HepG2 (cell line): ENCODE results near the gene TMX2. TPM values are rescaled to one million over a fixed set of nuclear protein-coding genes. Genes with fewer than 3 reads are reported as not detected.

Experiments
- ATAC-seq: fragments of 200-7000 bp; cut with Tn5 transposase; 3 replicates; pipeline ENCODE4 v1.9.1; 2020; ENCODE audit warnings: mild to moderate bottlenecking, moderate library complexity
- BruUV-seq: library from RNA; stranded (reverse); fragments of 400-500 nt; replicated peaks from 2 replicates; lab custom pipeline; 2021; lab: Mats Ljungman, UMichigan
- CTCF ChIA-PET: fragments of 300-600 bp; formaldehyde crosslinking; extraction: SDS; loops from one replicate; lab custom pipeline; 2021; ENCODE audit warnings: low total read pairs, inconsistent platforms, low intra/inter-chr PET ratio; lab: Yijun Ruan, JAX
- POLR2A ChIA-PET: fragments of 350-600 bp; sonication (Branson Sonifier 250); formaldehyde crosslinking; loops from one replicate; lab custom pipeline; 2020; ENCODE audit warnings: antibody characterized with exemption, inconsistent platforms; lab: Yijun Ruan, JAX
- DNase-seq: peaks from one replicate; pipeline ENCODE4 v3.0.0-alpha.2; 2015; ENCODE audit warnings: low spot score
- FAIRE-seq: peaks from 3 replicates; lab custom pipeline; 2011; peaks lifted over from hg19 to GRCh38; lab: Jason Lieb, UNC
- H2AFZ ChIP-seq: one replicate; pipeline ENCODE4 v1.6.1; 2011; ENCODE audit warnings: low read length, inconsistent platforms
- H3K27ac ChIP-seq: fragments of 300-600 bp; 3 replicates; pipeline ENCODE4 v1.8.0; 2011; ENCODE audit warnings: mixed run types, mild to moderate bottlenecking, mixed read lengths, low read length, inconsistent platforms; ENCODE audit not compliant: insufficient read depth; ENCODE audit errors: extremely low read length
- H3K27me3 ChIP-seq, 2 experiments: fragments of 200-600 bp in 1 of 2; 2 replicates in 1 of 2; 3 replicates in 1 of 2; pipeline versions ENCODE4 v1.6.0 to v1.8.0; 2011; ENCODE audit warnings: low read length in 2 of 2, mild to moderate bottlenecking in 2 of 2, moderate library complexity in 2 of 2, inconsistent platforms in 1 of 2; ENCODE audit not compliant: insufficient read depth in 2 of 2, control insufficient read depth in 1 of 2
- H3K36me3 ChIP-seq, 2 experiments: fragments of 200-600 bp in 1 of 2; replicated peaks in 1 of 2; 2 replicates in 1 of 2; 3 replicates in 1 of 2; pipeline versions ENCODE4 v1.5.1 to v1.8.0; 2011; ENCODE audit warnings: low read length in 2 of 2, inconsistent platforms in 1 of 2; ENCODE audit not compliant: insufficient read depth in 2 of 2, control insufficient read depth in 1 of 2
- H3K4me1 ChIP-seq: 2 replicates; pipeline ENCODE4 v1.5.1; 2012; ENCODE audit warnings: low read length, inconsistent platforms; ENCODE audit not compliant: insufficient read depth
- H3K4me2 ChIP-seq: 2 replicates; pipeline ENCODE4 v1.6.0; 2011; ENCODE audit warnings: low read depth, low read length, inconsistent platforms
- H3K4me3 ChIP-seq, 3 experiments: fragments of 200-600 bp in 1 of 3; sonication (generic), shearing (Covaris generic) in 1 of 3; replicated peaks in 1 of 3; 2 replicates each; pipeline ENCODE4 v1.5.1; 2011 to 2016; ENCODE audit warnings: low read length in 3 of 3, inconsistent platforms in 2 of 3, low read depth in 2 of 3, mild to moderate bottlenecking in 2 of 3, control low read depth in 1 of 3, mixed read lengths in 1 of 3; ENCODE audit not compliant: insufficient read depth in 1 of 3
- H3K79me2 ChIP-seq: one replicate; pipeline ENCODE4 v1.6.1; 2011; ENCODE audit warnings: low read length, inconsistent platforms; ENCODE audit not compliant: insufficient read depth
- H3K9ac ChIP-seq: 2 replicates; pipeline ENCODE4 v1.6.0; 2011; ENCODE audit warnings: mild to moderate bottlenecking, low read depth, low read length, inconsistent platforms; ENCODE audit not compliant: insufficient read depth
- H3K9me3 ChIP-seq: 2 replicates; pipeline ENCODE4 v1.5.1; 2012; ENCODE audit warnings: mild to moderate bottlenecking, low read length
- H4K20me1 ChIP-seq: 2 replicates; pipeline ENCODE4 v1.6.0; 2011; ENCODE audit warnings: inconsistent platforms, mild to moderate bottlenecking, low read length, moderate library complexity; ENCODE audit not compliant: insufficient read depth
- CBFB ChIP-seq: sonication (generic); formaldehyde crosslinking; IDR thresholded peaks from 2 replicates; pipeline ENCODE4 v1.4.0; 2020; ENCODE audit warnings: missing genetic modification reagents
- DPF2 ChIP-seq: sonication (generic); formaldehyde crosslinking; IDR thresholded peaks from 2 replicates; pipeline ENCODE4 v1.4.0; 2020; ENCODE audit warnings: mild to moderate bottlenecking, low read depth, missing genetic modification reagents, borderline replicate concordance
- GMEB2 ChIP-seq: IDR thresholded peaks from 2 replicates; pipeline ENCODE4 v1.6.1; 2016; ENCODE audit warnings: missing biosample characterization, missing genetic modification reagents, low read depth
- IRX3 ChIP-seq: sonication (generic); formaldehyde crosslinking; IDR thresholded peaks from 2 replicates; pipeline ENCODE4 v1.8.1; 2023; ENCODE audit warnings: mild to moderate bottlenecking, low read depth, missing genetic modification reagents, borderline replicate concordance
- MAFF ChIP-seq: IDR thresholded peaks from 2 replicates; pipeline ENCODE4 v1.6.1; 2011; ENCODE audit warnings: low read depth, low read length, improper control_type of control experiment
- MEIS1 ChIP-seq: sonication (generic); formaldehyde crosslinking; IDR thresholded peaks from 2 replicates; pipeline ENCODE4 v1.9.0; 2021; ENCODE audit warnings: mild to moderate bottlenecking, missing genetic modification reagents, moderate library complexity, borderline replicate concordance
- NPAS2 ChIP-seq: sonication (generic); formaldehyde crosslinking; IDR thresholded peaks from 2 replicates; pipeline ENCODE4 v1.8.0; 2022; ENCODE audit warnings: mild to moderate bottlenecking, missing genetic modification reagents, borderline replicate concordance
- PCBP2 ChIP-seq: fragments of 200-400 bp; formaldehyde crosslinking; optimal IDR thresholded peaks from 2 replicates; pipeline ENCODE3; 2018; ENCODE audit warnings: low read length, low read depth; ENCODE audit not compliant: poor library complexity, severe bottlenecking
- RBFOX2 ChIP-seq: fragments of 200-400 bp; formaldehyde crosslinking; IDR thresholded peaks from 2 replicates; pipeline ENCODE4 v1.6.1; 2017; ENCODE audit warnings: low read depth, mild to moderate bottlenecking, low read length
- SAP130 ChIP-seq: IDR thresholded peaks from 2 replicates; pipeline ENCODE4 v1.6.1; 2016; ENCODE audit warnings: low read depth
- YEATS4 ChIP-seq: sonication (generic); formaldehyde crosslinking; IDR thresholded peaks from 2 replicates; pipeline ENCODE4 v1.4.0; 2020; ENCODE audit warnings: missing genetic modification reagents, borderline replicate concordance
- ZIK1 ChIP-seq: sonication (generic); formaldehyde crosslinking; IDR thresholded peaks from 2 replicates; pipeline ENCODE4 v1.5.0; 2020; ENCODE audit warnings: mild to moderate bottlenecking, low read depth, missing genetic modification reagents, borderline replicate concordance
- ZNF124 ChIP-seq: sonication (generic); formaldehyde crosslinking; IDR thresholded peaks from 2 replicates; pipeline ENCODE4 v1.4.0; 2020; ENCODE audit warnings: missing genetic modification reagents
- ZNF143 ChIP-seq: sonication (generic); formaldehyde crosslinking; IDR thresholded peaks from 2 replicates; pipeline ENCODE4 v1.4.0; 2020; ENCODE audit warnings: missing genetic modification reagents
- ZNF329 ChIP-seq: sonication (generic); formaldehyde crosslinking; IDR thresholded peaks from 2 replicates; pipeline ENCODE4 v1.9.0; 2021; ENCODE audit warnings: low read depth, mild to moderate bottlenecking, missing genetic modification reagents
- ZNF740 ChIP-seq: sonication (generic); formaldehyde crosslinking; IDR thresholded peaks from 2 replicates; pipeline ENCODE4 v1.4.0; 2020; ENCODE audit warnings: missing genetic modification reagents
- WGBS: methylation state at CpG from one replicate; pipeline ENCODE4 v1.1.6; 2017; ENCODE audit warnings: low lambda C conversion rate; 5-methylcytosine and 5-hydroxymethylcytosine counted together
- in situ Hi-C: cut with HindIII; loops from 2 replicates; pipeline ENCODE4 v1.10.0; 2017; ENCODE audit warnings: low pct_unique_long_range_greater_than_20kb; ENCODE audit not compliant: extremely low pct_ligation_motif_present
- intact Hi-C: fragments of 100-400 bp; cut with micrococcal nuclease; formaldehyde crosslinking; loops from one replicate; pipeline ENCODE4 v1.10.0; 2022; ENCODE audit not compliant: unreplicated experiment
- polyA plus RNA-seq, 8 experiments: library from polyadenylated mRNA; depleted of rRNA in 3 of 8; stranded (reverse) in 7 of 8; unstranded in 1 of 8; fragments of >200 nt; fragmentation: Illumina TruSeq in 4 of 8; extraction: Trizol in 4 of 8; gene quantifications; 2 replicates each; pipeline versions ENCODE4 v1.2.1 to v1.2.3, GENCODE V29; 2011 to 2016; ENCODE audit warnings: low read depth in 4 of 8, missing spikeins in 1 of 8, mixed read lengths in 1 of 8; ENCODE audit not compliant: insufficient read depth in 1 of 8
- total RNA-seq, 5 experiments: library from RNA; depleted of rRNA; stranded (reverse); fragments of >200 nt; fragmentation: Illumina TruSeq; extraction: Trizol; gene quantifications; 2 replicates each; pipeline ENCODE4 v1.2.3, GENCODE V29; 2016; ENCODE audit warnings: low read depth in 1 of 5
- TF ChIP-seq, protein P1 (sequence below): IDR thresholded peaks from 2 replicates; pipeline ENCODE4 v1.6.1; 2016; ENCODE audit warnings: mild to moderate bottlenecking
- TF ChIP-seq, protein P2 (sequence below): IDR thresholded peaks from 2 replicates; pipeline ENCODE4 v1.6.1; 2016; ENCODE audit warnings: missing genetic modification reagents, missing compliant biosample characterization
- TF ChIP-seq, protein P3 (sequence below): sonication (generic); formaldehyde crosslinking; IDR thresholded peaks from 2 replicates; pipeline ENCODE4 v1.5.0; 2020; ENCODE audit warnings: missing genetic modification reagents

TMX2 gene
- total and polyA plus RNA-seq, 2 of the 13 experiments (the other 11 are each of a cell fraction or from before 2014, with no cell fraction given), result 84.5 to 129 TPM

DNA sequence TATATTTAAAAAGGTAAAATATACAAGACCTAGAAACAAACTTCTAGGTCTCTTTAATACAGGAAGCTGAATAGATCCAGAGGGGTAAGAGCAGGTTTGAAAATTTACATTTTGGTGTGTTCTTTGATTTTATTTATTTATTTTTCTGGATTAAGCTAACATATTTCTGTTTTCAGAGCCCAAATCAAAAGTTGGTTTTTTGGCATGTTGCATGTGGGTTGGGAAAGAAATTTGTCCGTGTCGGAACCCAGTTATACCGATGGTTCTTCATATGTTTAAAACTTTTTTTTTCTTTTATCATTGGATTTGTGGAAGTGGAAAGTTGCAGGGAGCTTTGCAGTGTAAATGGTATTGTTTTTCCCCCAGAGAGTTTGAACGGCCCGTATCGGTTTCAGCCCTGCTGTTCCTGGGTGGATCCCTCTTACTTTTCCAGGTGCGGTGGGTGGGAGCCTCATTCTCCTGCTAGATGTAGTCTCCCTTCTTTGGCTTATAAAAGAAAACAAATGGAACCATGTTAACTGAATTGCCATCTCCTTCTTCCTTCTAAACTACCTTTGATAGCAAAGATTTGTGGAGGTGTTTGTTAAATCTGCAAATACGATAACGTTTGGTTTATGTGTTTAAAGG is 50.0 kb downstream of the TMX2 start:
- peaks cover 0 to 4% of the 10 kb centered on the region in 2 experiments; a peak in 1 of 5 replicates for H3K36me3 ChIP-seq
- H4K20me1 ChIP-seq, result peaks cover 35% of the 10 kb centered on the region
- peaks cover 60% of the 10 kb centered on the region for H3K79me2 ChIP-seq
- H3K4me3 ChIP-seq, result peak overlapping the region; percentile 80 to 97 (median 88)
- TF ChIP-seq SAP130 (CRISPR knock-in tag) (peak; percentile 45), RBFOX2 (peak; percentile 61), MAFF (no peak), NPAS2 (CRISPR knock-in tag) (no peak), PCBP2 (no peak), ZNF740 (CRISPR knock-in tag) (no peak), ZNF143 (no peak), YEATS4 (CRISPR knock-in tag) (0 out of 2 replicates have a peak, but pooled peaks have one; percentile 3), MEIS1 (CRISPR knock-in tag) (no peak), ZIK1 (CRISPR knock-in tag) (no peak), ZNF329 (CRISPR knock-in tag) (no peak), GMEB2 (CRISPR knock-in tag) (no peak), ZNF124 (no peak), IRX3 (CRISPR knock-in tag) (no peak), DPF2 (CRISPR knock-in tag) (no peak), CBFB (no peak)
- TF ChIP-seq, protein P1, sequence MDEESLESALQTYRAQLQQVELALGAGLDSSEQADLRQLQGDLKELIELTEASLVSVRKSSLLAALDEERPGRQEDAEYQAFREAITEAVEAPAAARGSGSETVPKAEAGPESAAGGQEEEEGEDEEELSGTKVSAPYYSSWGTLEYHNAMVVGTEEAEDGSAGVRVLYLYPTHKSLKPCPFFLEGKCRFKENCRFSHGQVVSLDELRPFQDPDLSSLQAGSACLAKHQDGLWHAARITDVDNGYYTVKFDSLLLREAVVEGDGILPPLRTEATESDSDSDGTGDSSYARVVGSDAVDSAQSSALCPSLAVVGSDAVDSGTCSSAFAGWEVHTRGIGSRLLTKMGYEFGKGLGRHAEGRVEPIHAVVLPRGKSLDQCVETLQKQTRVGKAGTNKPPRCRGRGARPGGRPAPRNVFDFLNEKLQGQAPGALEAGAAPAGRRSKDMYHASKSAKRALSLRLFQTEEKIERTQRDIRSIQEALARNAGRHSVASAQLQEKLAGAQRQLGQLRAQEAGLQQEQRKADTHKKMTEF (CRISPR knock-in tag), result no peak
- TF ChIP-seq, protein P2, sequence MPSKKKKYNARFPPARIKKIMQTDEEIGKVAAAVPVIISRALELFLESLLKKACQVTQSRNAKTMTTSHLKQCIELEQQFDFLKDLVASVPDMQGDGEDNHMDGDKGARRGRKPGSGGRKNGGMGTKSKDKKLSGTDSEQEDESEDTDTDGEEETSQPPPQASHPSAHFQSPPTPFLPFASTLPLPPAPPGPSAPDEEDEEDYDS (CRISPR knock-in tag), result no peak
- TF ChIP-seq, protein P3, sequence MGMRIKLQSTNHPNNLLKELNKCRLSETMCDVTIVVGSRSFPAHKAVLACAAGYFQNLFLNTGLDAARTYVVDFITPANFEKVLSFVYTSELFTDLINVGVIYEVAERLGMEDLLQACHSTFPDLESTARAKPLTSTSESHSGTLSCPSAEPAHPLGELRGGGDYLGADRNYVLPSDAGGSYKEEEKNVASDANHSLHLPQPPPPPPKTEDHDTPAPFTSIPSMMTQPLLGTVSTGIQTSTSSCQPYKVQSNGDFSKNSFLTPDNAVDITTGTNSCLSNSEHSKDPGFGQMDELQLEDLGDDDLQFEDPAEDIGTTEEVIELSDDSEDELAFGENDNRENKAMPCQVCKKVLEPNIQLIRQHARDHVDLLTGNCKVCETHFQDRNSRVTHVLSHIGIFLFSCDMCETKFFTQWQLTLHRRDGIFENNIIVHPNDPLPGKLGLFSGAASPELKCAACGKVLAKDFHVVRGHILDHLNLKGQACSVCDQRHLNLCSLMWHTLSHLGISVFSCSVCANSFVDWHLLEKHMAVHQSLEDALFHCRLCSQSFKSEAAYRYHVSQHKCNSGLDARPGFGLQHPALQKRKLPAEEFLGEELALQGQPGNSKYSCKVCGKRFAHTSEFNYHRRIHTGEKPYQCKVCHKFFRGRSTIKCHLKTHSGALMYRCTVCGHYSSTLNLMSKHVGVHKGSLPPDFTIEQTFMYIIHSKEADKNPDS, result no peak
- BruUV-seq, result TSS peak; percentile 85
- peak overlapping the region; percentile 99 for H3K27ac ChIP-seq
- H3K9me3 ChIP-seq, result no peaks in the 10 kb centered on the region
- peak overlapping the region; percentile 87 for H3K4me2 ChIP-seq
- H3K27me3 ChIP-seq, result no peaks in the 10 kb centered on the region; a peak in 1 of 5 replicates
- H3K9ac ChIP-seq, result peak overlapping the region; percentile 100
- under 1% methylated on average over 9 of the region's 9 CpGs for whole genome bisulfite sequencing
- ChIA-PET POLR2A (interaction anchor here (1.2 to 10.3 kb wide), 7 partner anchors 9 to 50 kb away, joined by 3 to 215 read pairs (median 11); partner anchors contain the start of genes MED19, SELENOH and TMX2), CTCF (interaction anchor here (1.2 kb wide), 1 partner anchor 38 kb away, joined by 3 read pairs; no protein-coding TSS in a partner anchor)
- in situ Hi-C loops, result loop anchor here (5.0 kb wide), 1 partner anchor 40 kb away; no protein-coding TSS in a partner anchor
- intact Hi-C loops, result no loop called here
- no peak overlapping the region for H2AFZ ChIP-seq
- FAIRE-seq (no peak), ATAC-seq (no peak), DNase-seq (no peak)
- peaks cover 49% of the 10 kb centered on the region for H3K4me1 ChIP-seq
